Upper lobe of left lung (tissue), 4 donors: ENCODE data around the gene RIMBP3C.

Experiments
- EP300 ChIP-seq, 4 donors: sonication (generic); formaldehyde crosslinking; IDR thresholded peaks; one replicate each; pipeline ENCODE4 v1.5.1; 2017; ENCODE audit warnings: antibody characterized with exemption in 4 of 4, control low read depth in 2 of 4
- POLR2A ChIP-seq, 4 donors: fragments of 450-650 bp; IDR thresholded peaks; one replicate each; pipeline ENCODE4 v1.5.1; 2016 to 2017; ENCODE audit warnings: antibody characterized with exemption in 4 of 4, mild to moderate bottlenecking in 2 of 4
- POLR2AphosphoS5 ChIP-seq, 2 donors: sonication (generic); formaldehyde crosslinking; IDR thresholded peaks; one replicate each; pipeline ENCODE4 v1.5.1; 2017; ENCODE audit warnings: antibody characterized with exemption in 2 of 2
- TF ChIP-seq, protein P1 (sequence below), 6 experiments: fragments of 450-650 bp in 4 of 6; fragments of 200-600 bp in 2 of 6; sonication (generic) in 2 of 6; IDR thresholded peaks; one replicate each; pipeline ENCODE4 v1.5.1; 2016 to 2019; ENCODE audit warnings: antibody characterized with exemption in 6 of 6

DNA sequence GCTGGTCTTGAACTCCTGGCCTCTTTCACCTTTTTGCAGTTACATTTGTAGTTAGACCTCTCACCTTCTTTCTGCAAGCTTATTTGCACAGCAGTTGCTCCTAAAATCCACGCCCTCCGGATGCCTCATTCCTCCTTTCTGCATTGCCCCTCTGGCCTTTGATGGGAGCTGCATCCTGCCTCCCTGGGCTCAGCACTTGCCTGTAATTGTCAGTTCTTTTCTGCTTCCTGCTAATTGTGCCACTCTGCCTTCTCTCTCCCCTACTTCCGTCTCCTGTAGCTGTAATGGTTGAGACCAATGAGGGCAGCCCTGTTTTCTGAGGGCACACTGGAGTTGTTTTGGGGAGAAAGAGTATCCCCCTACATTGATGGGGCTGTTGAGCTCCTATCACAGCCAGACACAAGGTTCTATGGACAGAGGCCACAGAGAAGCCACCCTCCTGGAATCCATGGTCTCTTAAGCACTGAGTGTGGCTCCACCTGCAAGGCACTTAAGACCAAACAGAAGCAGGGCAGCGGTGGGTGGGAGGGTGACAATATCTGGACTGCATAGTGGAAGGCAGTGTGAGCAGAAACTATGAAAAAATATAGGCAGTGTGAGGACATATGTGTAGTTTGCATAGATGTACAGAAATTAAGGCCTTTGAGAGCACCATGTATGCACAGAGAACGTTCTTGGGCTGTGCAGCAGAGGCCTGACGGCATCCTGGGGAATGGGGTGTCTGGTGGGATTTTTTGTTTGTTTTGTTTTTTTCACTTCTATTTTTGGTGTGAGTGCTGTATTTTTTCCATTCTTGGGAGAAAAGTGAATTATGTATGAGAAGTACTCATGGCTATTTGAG is 48.0 kb upstream of the RIMBP3C start:
- TF ChIP-seq EP300 (IDR thresholded peaks at IDR 0.05) (no peak), POLR2AphosphoS5 (IDR thresholded peaks at IDR 0.05) (no peak), POLR2A (IDR thresholded peaks at IDR 0.05) (no peak)
- TF ChIP-seq, protein P1, sequence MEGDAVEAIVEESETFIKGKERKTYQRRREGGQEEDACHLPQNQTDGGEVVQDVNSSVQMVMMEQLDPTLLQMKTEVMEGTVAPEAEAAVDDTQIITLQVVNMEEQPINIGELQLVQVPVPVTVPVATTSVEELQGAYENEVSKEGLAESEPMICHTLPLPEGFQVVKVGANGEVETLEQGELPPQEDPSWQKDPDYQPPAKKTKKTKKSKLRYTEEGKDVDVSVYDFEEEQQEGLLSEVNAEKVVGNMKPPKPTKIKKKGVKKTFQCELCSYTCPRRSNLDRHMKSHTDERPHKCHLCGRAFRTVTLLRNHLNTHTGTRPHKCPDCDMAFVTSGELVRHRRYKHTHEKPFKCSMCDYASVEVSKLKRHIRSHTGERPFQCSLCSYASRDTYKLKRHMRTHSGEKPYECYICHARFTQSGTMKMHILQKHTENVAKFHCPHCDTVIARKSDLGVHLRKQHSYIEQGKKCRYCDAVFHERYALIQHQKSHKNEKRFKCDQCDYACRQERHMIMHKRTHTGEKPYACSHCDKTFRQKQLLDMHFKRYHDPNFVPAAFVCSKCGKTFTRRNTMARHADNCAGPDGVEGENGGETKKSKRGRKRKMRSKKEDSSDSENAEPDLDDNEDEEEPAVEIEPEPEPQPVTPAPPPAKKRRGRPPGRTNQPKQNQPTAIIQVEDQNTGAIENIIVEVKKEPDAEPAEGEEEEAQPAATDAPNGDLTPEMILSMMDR (IDR thresholded peaks at IDR 0.05) = no peak
